ENCODE measurements around the gene SSH2.

GRCh38 chr17:29577001-29577370 lies 353.0 kb downstream of the SSH2 start:
- TF ChIP-seq CTCF (IDR thresholded peaks at IDR 0.05) (no peak), EZH2 (IDR thresholded peaks at IDR 0.05; ENCODE audit: borderline replicate concordance, insufficient read depth, low read depth, low read length, poor library complexity, severe bottlenecking) (no peak)

Data from B cell (primary cell).